Measurements from ENCODE around the gene GATD1. TPM values are rescaled to one million over a fixed set of nuclear protein-coding genes. Genes with fewer than 3 reads are reported as not detected.

The GATD1 gene
- polyA plus RNA-seq, 1 donor from 2014 or later, result 146 TPM

GRCh38 chr11:776263-776560, 1.1 kb downstream of the GATD1 start:
- no peak for TF ChIP-seq POLR2AphosphoS5 (IDR thresholded peaks at IDR 0.05)
- no peak for TF ChIP-seq REST (IDR thresholded peaks at IDR 0.05; ENCODE audit: borderline replicate concordance)
- no peak for TF ChIP-seq TAF1 (IDR thresholded peaks at IDR 0.05; ENCODE audit: low read depth)
- Histone ChIP-seq H3K9ac (ENCODE audit: low read length) (peak overlapping the region; percentile 92), H3K36me3 (ENCODE audit: insufficient read depth, low read length) (no peaks in the 10 kb centered on the region), H3K4me2 (ENCODE audit: low read length) (peak overlapping the region; percentile 76), H3K27me3 (ENCODE audit: insufficient read depth, low read depth, low read length) (no peaks in the 10 kb centered on the region), H3K9me3 (ENCODE audit: low read length) (no peaks in the 10 kb centered on the region), H3K4me3 (ENCODE audit: low read length) (peak overlapping the region; percentile 96), H4K20me1 (ENCODE audit: insufficient read depth) (peaks cover 3% of the 10 kb centered on the region), H3F3A (ENCODE audit: insufficient read depth, low read length, poor library complexity, severe bottlenecking) (no peaks in the 10 kb centered on the region), H3K9me2 (ENCODE audit: insufficient read depth, low read length) (no peaks in the 10 kb centered on the region), H3K27ac (ENCODE audit: low read length) (no peak overlapping the region), H2AFZ (ENCODE audit: low read depth, low read length) (no peak overlapping the region), H3K79me2 (replicated peaks; ENCODE audit: insufficient read depth, low read length) (peaks cover 31% of the 10 kb centered on the region)

GRCh38 chr11:774873-775592, 2.3 kb downstream of the GATD1 start:
- H3K27ac ChIP-seq (ENCODE audit: low read length), result no peak overlapping the region
- no peak overlapping the region for H3K4me3 ChIP-seq (ENCODE audit: low read length)
- peaks cover 31% of the 10 kb centered on the region for H3K79me2 ChIP-seq (replicated peaks; ENCODE audit: insufficient read depth, low read length)

More at GRCh38 chr11:774873-775592, 2.3 kb downstream of the GATD1 start:
- TF ChIP-seq POLR2AphosphoS5 (IDR thresholded peaks at IDR 0.05) (no peak), TAF1 (IDR thresholded peaks at IDR 0.05; ENCODE audit: low read depth) (no peak), REST (IDR thresholded peaks at IDR 0.05; ENCODE audit: borderline replicate concordance) (no peak), EZH2 (IDR thresholded peaks at IDR 0.05; ENCODE audit: borderline replicate concordance, insufficient read depth, low read length, poor library complexity, severe bottlenecking) (no peak), CTCF (IDR thresholded peaks at IDR 0.05; ENCODE audit: poor library complexity, severe bottlenecking) (no peak), MXI1 (conservative IDR thresholded peaks at IDR 0.05; ENCODE audit: poor library complexity, severe bottlenecking) (no peak), SMC3 (conservative IDR thresholded peaks at IDR 0.05; ENCODE audit: poor library complexity) (no peak), EP300 (conservative IDR thresholded peaks at IDR 0.05; ENCODE audit: poor library complexity, severe bottlenecking) (no peak), RAD21 (conservative IDR thresholded peaks at IDR 0.05) (no peak)
- Histone ChIP-seq H3K4me2 (ENCODE audit: low read length) (no peak overlapping the region), H3K36me3 (ENCODE audit: insufficient read depth, low read length) (no peaks in the 10 kb centered on the region), H3K9ac (ENCODE audit: low read length) (no peak overlapping the region), H3K9me3 (ENCODE audit: low read length) (no peaks in the 10 kb centered on the region), H4K20me1 (ENCODE audit: insufficient read depth) (peaks cover 3% of the 10 kb centered on the region), H3F3A (ENCODE audit: insufficient read depth, low read length, poor library complexity, severe bottlenecking) (no peaks in the 10 kb centered on the region), H3K27me3 (ENCODE audit: insufficient read depth, low read depth, low read length) (no peaks in the 10 kb centered on the region), H2AFZ (ENCODE audit: low read depth, low read length) (no peak overlapping the region), H3K9me2 (ENCODE audit: insufficient read depth, low read length) (no peaks in the 10 kb centered on the region)

Data from neural cell (in vitro differentiated cells).